Neural progenitor cell (in vitro differentiated cells): ENCODE measurements around the gene KLF11. TPM values are rescaled to one million over a fixed set of nuclear protein-coding genes. Genes with fewer than 3 reads are reported as not detected.

Experiments
- DNase-seq: peaks from one replicate; pipeline ENCODE4 v3.0.0-alpha.2; 2016; ENCODE audit warnings: low spot score
- H2AFZ ChIP-seq: fragments of 200-600 bp; sonication (generic); replicated peaks from 2 replicates; pipeline ENCODE4 v1.6.1; 2016; ENCODE audit warnings: antibody characterized with exemption
- H3F3A ChIP-seq: fragments of 200-600 bp; sonication (generic); 2 replicates; pipeline ENCODE4 v1.6.1; 2016; ENCODE audit warnings: antibody characterized with exemption, low read depth
- H3K27ac ChIP-seq: fragments of 200-600 bp; sonication (generic); 2 replicates; pipeline ENCODE4 v1.5.1; 2016; ENCODE audit warnings: mild to moderate bottlenecking
- H3K27me3 ChIP-seq: fragments of 200-600 bp; sonication (generic); 2 replicates; pipeline ENCODE4 v1.6.1; 2016; ENCODE audit warnings: mild to moderate bottlenecking, moderate library complexity
- H3K36me3 ChIP-seq: fragments of 200-600 bp; sonication (generic); 2 replicates; pipeline ENCODE4 v1.5.1; 2016
- H3K4me1 ChIP-seq: fragments of 200-600 bp; sonication (generic); 2 replicates; pipeline ENCODE4 v1.6.1; 2016; ENCODE audit warnings: mixed run types
- H3K4me2 ChIP-seq: fragments of 200-600 bp; sonication (generic); 2 replicates; pipeline ENCODE4 v1.6.1; 2016
- H3K4me3 ChIP-seq: fragments of 200-600 bp; sonication (generic); 2 replicates; pipeline ENCODE4 v1.5.1; 2016
- H3K79me2 ChIP-seq: fragments of 200-600 bp; sonication (generic); 2 replicates; pipeline ENCODE4 v1.6.1; 2016; ENCODE audit warnings: low read depth
- H3K9ac ChIP-seq: fragments of 200-600 bp; sonication (generic); 2 replicates; pipeline ENCODE4 v1.6.1; 2016
- H3K9me3 ChIP-seq: fragments of 200-600 bp; sonication (generic); 2 replicates; pipeline ENCODE4 v1.5.1; 2016; ENCODE audit warnings: low read depth
- H4K20me1 ChIP-seq: fragments of 200-600 bp; sonication (generic); 2 replicates; pipeline ENCODE4 v1.6.1; 2016; ENCODE audit warnings: low read depth
- H3K27ac Mint-ChIP-seq: 3 replicates; pipeline ENCODE4 v1.8.0; 2021; ENCODE audit warnings: mixed read lengths
- H3K27me3 Mint-ChIP-seq: 2 replicates; pipeline ENCODE4 v1.8.0; 2022; ENCODE audit warnings: low read depth, mild to moderate bottlenecking, inconsistent platforms, moderate library complexity, mixed read lengths; ENCODE audit not compliant: insufficient read depth
- H3K36me3 Mint-ChIP-seq: 3 replicates; pipeline ENCODE4 v1.8.0; 2021; ENCODE audit warnings: mixed read lengths
- H3K4me1 Mint-ChIP-seq: 3 replicates; pipeline ENCODE4 v1.8.0; 2021; ENCODE audit warnings: mixed read lengths
- H3K4me3 Mint-ChIP-seq: 3 replicates; pipeline ENCODE4 v1.8.0; 2021; ENCODE audit warnings: mild to moderate bottlenecking, moderate library complexity, mixed read lengths
- H3K9me3 Mint-ChIP-seq: 3 replicates; pipeline ENCODE4 v1.8.0; 2020; ENCODE audit warnings: mixed read lengths
- CTCF ChIP-seq: fragments of 200-600 bp; sonication (generic); IDR thresholded peaks from 2 replicates; pipeline ENCODE4 v1.5.1; 2017; ENCODE audit warnings: antibody characterized with exemption, mild to moderate bottlenecking
- EZH2 ChIP-seq: fragments of 200-600 bp; sonication (generic); IDR thresholded peaks from 2 replicates; pipeline ENCODE4 v1.6.1; 2017; ENCODE audit warnings: antibody characterized with exemption, mild to moderate bottlenecking, moderate library complexity
- EZH2phosphoT487 ChIP-seq: fragments of 200-600 bp; sonication (generic); IDR thresholded peaks from 2 replicates; pipeline ENCODE4 v1.6.1; 2017; ENCODE audit warnings: antibody characterized with exemption
- total RNA-seq: library from RNA; depleted of rRNA; stranded (reverse); fragments of >200 nt; gene quantifications from 2 replicates; pipeline ENCODE4 v1.2.3, GENCODE V29; 2015; ENCODE audit warnings: low replicate concordance

KLF11 gene
- total RNA-seq, 1 donor from 2014 or later: 9.7 TPM

- no peak overlapping the region for H2AFZ ChIP-seq
- Mint-ChIP-seq H3K9me3 (peaks cover 1% of the 10 kb centered on the region), H3K4me1 (no peaks in the 10 kb centered on the region), H3K27me3 (peaks cover 3% of the 10 kb centered on the region), H3K27ac (no peak overlapping the region), H3K4me3 (no peak overlapping the region), H3K36me3 (no peaks in the 10 kb centered on the region)
- no peaks in the 10 kb centered on the region for H3K79me2 ChIP-seq
- H3K9ac ChIP-seq: no peak overlapping the region
- H3K9me3 ChIP-seq: no peaks in the 10 kb centered on the region
- no peak overlapping the region for H3K27ac ChIP-seq
- no peaks in the 10 kb centered on the region for H3K4me1 ChIP-seq
- no peaks in the 10 kb centered on the region for H3K27me3 ChIP-seq
- no peak overlapping the region for H3K4me3 ChIP-seq
- TF ChIP-seq EZH2phosphoT487 (no peak), EZH2 (no peak), CTCF (no peak)
- no peak for DNase-seq
- no peak overlapping the region for H3K4me2 ChIP-seq
- no peaks in the 10 kb centered on the region for H4K20me1 ChIP-seq
- H3K36me3 ChIP-seq: no peaks in the 10 kb centered on the region
- H3F3A ChIP-seq: no peaks in the 10 kb centered on the region
These were observed 20.9 kb upstream of the KLF11 start for GRCh38 chr2:10022445-10022844.

GRCh38 chr2:10022966-10023662, 20.2 kb upstream of the KLF11 start:
- Histone ChIP-seq H4K20me1 (no peaks in the 10 kb centered on the region), H3K27me3 (no peaks in the 10 kb centered on the region), H3K4me1 (no peaks in the 10 kb centered on the region), H3K27ac (no peak overlapping the region), H2AFZ (no peak overlapping the region), H3K4me2 (no peak overlapping the region), H3K9me3 (no peaks in the 10 kb centered on the region), H3K4me3 (no peak overlapping the region), H3K79me2 (no peaks in the 10 kb centered on the region), H3K9ac (no peak overlapping the region), H3K36me3 (no peaks in the 10 kb centered on the region), H3F3A (no peaks in the 10 kb centered on the region)
- Mint-ChIP-seq H3K9me3 (no peaks in the 10 kb centered on the region), H3K36me3 (no peaks in the 10 kb centered on the region), H3K4me3 (no peak overlapping the region), H3K4me1 (peaks cover 2% of the 10 kb centered on the region), H3K27ac (no peak overlapping the region), H3K27me3 (peaks cover 2% of the 10 kb centered on the region)
- TF ChIP-seq EZH2phosphoT487: no peak
- peak; percentile 34 for TF ChIP-seq CTCF
- no peak for TF ChIP-seq EZH2
- no peak for DNase-seq

- Histone ChIP-seq H3K9ac (no peak overlapping the region), H3K4me3 (no peak overlapping the region), H3K36me3 (no peaks in the 10 kb centered on the region), H3K4me2 (no peak overlapping the region), H3K4me1 (peaks cover 19% of the 10 kb centered on the region), H3K27me3 (no peaks in the 10 kb centered on the region), H3K9me3 (no peaks in the 10 kb centered on the region), H3K27ac (no peak overlapping the region), H4K20me1 (no peaks in the 10 kb centered on the region), H3F3A (no peaks in the 10 kb centered on the region), H3K79me2 (no peaks in the 10 kb centered on the region), H2AFZ (no peak overlapping the region)
- TF ChIP-seq EZH2: no peak
- no peak for TF ChIP-seq EZH2phosphoT487
- TF ChIP-seq CTCF: no peak
- Mint-ChIP-seq H3K9me3 (no peaks in the 10 kb centered on the region), H3K4me3 (no peak overlapping the region), H3K36me3 (no peaks in the 10 kb centered on the region), H3K27me3 (peaks cover 2% of the 10 kb centered on the region), H3K27ac (peak overlapping the region; percentile 3), H3K4me1 (peaks cover 22% of the 10 kb centered on the region)
- no peak for DNase-seq
These were observed 16.3 kb upstream of the KLF11 start for GRCh38 chr2:10026940-10027569.
